ENCODE measurements around the gene BHLHA15.

Gene BHLHA15

GRCh38 chr7:98196706-98197605, 14.3 kb upstream of the BHLHA15 start:
- Histone ChIP-seq H3K9me3 (ENCODE audit: control insufficient read depth, insufficient read depth, low read depth, low read length) (no peaks in the 10 kb centered on the region), H3K4me3 (ENCODE audit: low read depth, low read length) (no peak overlapping the region), H3K36me3 (ENCODE audit: control insufficient read depth in 2 of 2, insufficient read depth in 1 of 2, low read length in 2 of 2) (peaks cover 5 to 34% of the 10 kb centered on the region in 2 experiments; a peak in 2 of 3 replicates), H3K27ac (ENCODE audit: extremely low read depth, low read depth, low read length) (no peak overlapping the region), H3K4me1 (ENCODE audit: control insufficient read depth, insufficient read depth, low read length) (no peaks in the 10 kb centered on the region)
- no peak for TF ChIP-seq GLI4 (tag by site-specific recombination; IDR thresholded peaks at IDR 0.05)
- no peak for TF ChIP-seq ZNF248 (tag by site-specific recombination; IDR thresholded peaks at IDR 0.05)
- no peak for TF ChIP-seq ZNF521 (tag by site-specific recombination; IDR thresholded peaks at IDR 0.05)
- TF ChIP-seq ZBTB6 (tag by site-specific recombination; IDR thresholded peaks at IDR 0.05) = no peak
- TF ChIP-seq ZNF214 (tag by site-specific recombination; IDR thresholded peaks at IDR 0.05; ENCODE audit: borderline replicate concordance) = no peak
- TF ChIP-seq REPIN1 (tag by site-specific recombination; IDR thresholded peaks at IDR 0.05; ENCODE audit: low read depth) = no peak
- TF ChIP-seq OVOL3 (tag by site-specific recombination; IDR thresholded peaks at IDR 0.05) = no peak
- no peak for TF ChIP-seq ZNF221 (tag by site-specific recombination; IDR thresholded peaks at IDR 0.05; ENCODE audit: borderline replicate concordance)
- no peak for TF ChIP-seq ZSCAN4 (tag by site-specific recombination; IDR thresholded peaks at IDR 0.05)
- no peak for TF ChIP-seq BCL11A (tag by site-specific recombination; IDR thresholded peaks at IDR 0.05; ENCODE audit: low read depth)
- TF ChIP-seq ZNF449 (tag by site-specific recombination; IDR thresholded peaks at IDR 0.05) = no peak
- TF ChIP-seq ZNF16 (tag by site-specific recombination; IDR thresholded peaks at IDR 0.05; ENCODE audit: low read depth) = no peak
- ChIA-PET CTCF (interaction anchor here (1.8 kb wide), 1 partner anchor 175 kb away, joined by 8 read pairs; no protein-coding TSS in a partner anchor), POLR2A (interaction anchor here (0.7 kb wide), 1 partner anchor 270 kb away, joined by 3 read pairs; no protein-coding TSS in a partner anchor)

GRCh38 chr7:98199131-98199530, 12.1 kb upstream of the BHLHA15 start:
- Histone ChIP-seq H3K27ac (ENCODE audit: extremely low read depth, low read depth, low read length) (no peak overlapping the region), H3K4me1 (ENCODE audit: control insufficient read depth, insufficient read depth, low read length) (no peaks in the 10 kb centered on the region), H3K9me3 (ENCODE audit: control insufficient read depth, insufficient read depth, low read depth, low read length) (no peaks in the 10 kb centered on the region), H3K36me3 (ENCODE audit: control insufficient read depth in 2 of 2, insufficient read depth in 1 of 2, low read length in 2 of 2) (peaks cover 5 to 12% of the 10 kb centered on the region in 2 experiments; a peak in 2 of 3 replicates), H3K4me3 (ENCODE audit: low read depth, low read length) (no peak overlapping the region)
- ChIA-PET CTCF (interaction anchor here (1.2 kb wide), 2 partner anchors 31 to 203 kb away, joined by 6 to 7 read pairs; no protein-coding TSS in a partner anchor), POLR2A (no interaction called here)
- TF ChIP-seq ZNF16 (tag by site-specific recombination; IDR thresholded peaks at IDR 0.05; ENCODE audit: low read depth) = no peak
- TF ChIP-seq ZNF654 (tag by site-specific recombination; IDR thresholded peaks at IDR 0.05; ENCODE audit: low read depth) = no peak
- no peak for TF ChIP-seq GLI4 (tag by site-specific recombination; IDR thresholded peaks at IDR 0.05)
- TF ChIP-seq ZNF350 (tag by site-specific recombination; IDR thresholded peaks at IDR 0.05) = no peak

GRCh38 chr7:98200364-98200763, 10.9 kb upstream of the BHLHA15 start:
- Histone ChIP-seq H3K27ac (ENCODE audit: extremely low read depth, low read depth, low read length) (no peak overlapping the region), H3K4me3 (ENCODE audit: low read depth, low read length) (no peak overlapping the region), H3K4me1 (ENCODE audit: control insufficient read depth, insufficient read depth, low read length) (no peaks in the 10 kb centered on the region), H3K9me3 (ENCODE audit: control insufficient read depth, insufficient read depth, low read depth, low read length) (no peaks in the 10 kb centered on the region), H3K36me3 (ENCODE audit: control insufficient read depth in 2 of 2, insufficient read depth in 1 of 2, low read length in 2 of 2) (peaks cover 0 to 9% of the 10 kb centered on the region in 2 experiments; a peak in 2 of 3 replicates)
- POLR2A ChIA-PET = no interaction called here
- CTCF ChIA-PET = no interaction called here
- TF ChIP-seq MEIS1 (CRISPR knock-in tag; IDR thresholded peaks at IDR 0.05; ENCODE audit: borderline replicate concordance) (no peak), HOXA7 (CRISPR knock-in tag; IDR thresholded peaks at IDR 0.05; ENCODE audit: borderline replicate concordance) (no peak), ZSCAN18 (tag by site-specific recombination; IDR thresholded peaks at IDR 0.05) (no peak), ZNF202 (tag by site-specific recombination; IDR thresholded peaks at IDR 0.05; ENCODE audit: borderline replicate concordance) (no peak), ZNF2 (tag by site-specific recombination; IDR thresholded peaks at IDR 0.05) (no peak), SP2 (tag by site-specific recombination; IDR thresholded peaks at IDR 0.05) (no peak), ZBTB10 (tag by site-specific recombination; IDR thresholded peaks at IDR 0.05) (no peak), ZNF19 (tag by site-specific recombination; IDR thresholded peaks at IDR 0.05; ENCODE audit: low read depth) (no peak)

Data from HEK293 (cell line).